Measurements from ENCODE around the gene CHP2. TPM values are rescaled to one million over a fixed set of nuclear protein-coding genes. Genes with fewer than 3 reads are reported as not detected.

The CHP2 gene
- total RNA-seq (2011; cell fraction: chromatin; rRNA removed; ENCODE audit: low replicate concordance): 0.39 and 0.46 TPM in 2 replicates
- 0.33 and 0.39 TPM in 2 replicates for total RNA-seq (2011; cell fraction: nucleolus; rRNA removed)
- total RNA-seq (2011; cell fraction: nucleoplasm; rRNA removed): 0.51 and 0.84 TPM in 2 replicates
- total RNA-seq (2014; rRNA removed) (0.50 and 1.1 TPM in 2 replicates), total RNA-seq (2014; rRNA removed; fragmentation: Illumina TruSeq; extraction: Trizol) (0.80 and 0.83 TPM in 2 replicates), total RNA-seq (2015; rRNA removed; fragmentation: Illumina TruSeq; extraction: Trizol) (0.76 and 0.87 TPM in 2 replicates), total RNA-seq (2021) (0.95 and 1.1 TPM in 2 replicates), polyA plus RNA-seq (2011; rRNA removed) (0.43 and 0.85 TPM in 2 replicates), polyA plus RNA-seq (2014; fragmentation: Illumina TruSeq; extraction: Trizol) (0.78 and 1.1 TPM in 2 replicates), polyA plus RNA-seq (2014; fragmentation: Nextera tagmentation; extraction: Ambion mirVana) (under 1 TPM; 0.23 to 0.45 TPM), polyA plus RNA-seq (2014; rRNA removed) (1.1 and 1.2 TPM in 2 replicates), polyA minus RNA-seq (2011; rRNA and poly(A)+ RNA removed) (0.21 and 0.67 TPM in 2 replicates), Bru-seq, nascent RNA (percentile 45 among the genes with signal in this experiment), BruChase-seq, experiment 1, labeled RNA remaining after a 2-hour chase (percentile 25 among the genes with signal in this experiment), BruChase-seq, experiment 2, labeled RNA remaining after a 6-hour chase (percentile 32 among the genes with signal in this experiment)
- 0.38 and 0.52 TPM in 2 replicates for polyA plus RNA-seq (2011; cell fraction: cytosol; rRNA removed)
- polyA plus RNA-seq (2011; cell fraction: nucleus; rRNA removed): 0.24 and 1.1 TPM in 2 replicates
- 1.2 and 1.9 TPM in 2 replicates for polyA plus RNA-seq (2012)
- polyA minus RNA-seq (2011; cell fraction: cytosol; rRNA and poly(A)+ RNA removed): 0.57 TPM in 1 of 2 replicates, not detected in the other
- 0.22 and 0.40 TPM in 2 replicates for polyA minus RNA-seq (2011; cell fraction: nucleus; rRNA and poly(A)+ RNA removed)
- long read RNA-seq, experiment 1, partial matches to known transcripts: 0 of 5 reads
- long read RNA-seq, experiment 1, other reads (novel, unspliced or antisense): 1 of 5 reads
- long read RNA-seq, experiment 2, partial matches to known transcripts: 1 of 1 reads
- long read RNA-seq, experiment 2, other reads (novel, unspliced or antisense): 0 of 1 reads
- long read RNA-seq, experiment 3, partial matches to known transcripts: 0 of 2 reads
- long read RNA-seq, experiment 3, other reads (novel, unspliced or antisense): 1 of 2 reads

GRCh38 chr16:23754594-23755483 lies at the start of gene CHP2:
CHP2 (plus strand) TSS chr16:23755026; CDS start chr16:23755050, 24 bp downstream.
- Histone ChIP-seq H3K9ac (ENCODE audit: insufficient read depth in 1 of 2, low read depth in 2 of 2, low read length in 2 of 2) (peak within 1 kb of the TSS; percentile 32 to 88; a peak in 3 of 4 replicates), H4K20me1 (replicated peaks; ENCODE audit: control insufficient read depth, insufficient read depth, low read length) (no peaks in the 10 kb centered on the region), H3K36me3 (ENCODE audit: control insufficient read depth, insufficient read depth, low read length) (no peaks in the 10 kb centered on the region), H3K4me1 (replicated peaks in 1 of 2; ENCODE audit: control insufficient read depth in 2 of 2, insufficient read depth in 2 of 2, low read length in 2 of 2) (peaks cover 3 to 15% of the 10 kb centered on the region in 2 experiments; a peak in 4 of 5 replicates), H3K4me3 (peak within 1 kb of the TSS; percentile 45), H3K9me3 (replicated peaks; ENCODE audit: control insufficient read depth, insufficient read depth, low read depth, low read length) (peaks cover 2% of the 10 kb centered on the region; the same call in 1 of the 2 replicates), H3K27ac (ENCODE audit: extremely low read depth, low read depth, low read length) (no peak within 1 kb of the TSS), H2AFZ (ENCODE audit: low read depth, low read length) (peak within 1 kb of the TSS; percentile 83), H3K9me1 (ENCODE audit: control insufficient read depth, insufficient read depth, low read length) (no peaks in the 10 kb centered on the region), H3K4me2 (ENCODE audit: insufficient read depth, low read length) (peak within 1 kb of the TSS; percentile 65), H3K79me2 (ENCODE audit: control insufficient read depth, insufficient read depth, low read length) (no peaks in the 10 kb centered on the region), H3K27me3 (ENCODE audit: control insufficient read depth in 2 of 2, insufficient read depth in 2 of 2, low read length in 2 of 2) (peaks cover 6 to 17% of the 10 kb centered on the region in 2 experiments; a peak in 4 of 5 replicates)
- POLR2A ChIA-PET: interaction anchor here (0.6 to 1.8 kb wide), 3 partner anchors 12 to 1192 kb away, joined by 3 to 8 read pairs (median 4); no protein-coding TSS in a partner anchor
- DNase-seq (ENCODE audit: extremely low read depth in 1 of 4, low spot score in 3 of 4): peak; percentile 80 to 93 (median 88)
- in situ Hi-C loops (cut with MboI): no loop called here
- BruUV-seq (replicated peaks): TSS peak; percentile 72
- CTCF ChIA-PET (ENCODE audit: low intra/inter-chr PET ratio): no interaction called here
- intact Hi-C loops (cut with micrococcal nuclease): no loop called here
- peak; percentile 35 for FAIRE-seq
- WGBS (ENCODE audit: insufficient coverage, low coverage, missing lambda C conversion rate): 6% methylated on average over 53 of the region's 80 CpGs
- peak; percentile 96 for ATAC-seq
- TF ChIP-seq MNT (conservative IDR thresholded peaks at IDR 0.05) (peak in 1 of 2 experiments; percentile 50; a peak in 1 of 4 replicates), NR2C2 (CRISPR knock-in tag; IDR thresholded peaks at IDR 0.05) (no peak), NR2C2 (tag; IDR thresholded peaks at IDR 0.05) (peak; percentile 30; the same call in 1 of the 2 replicates), ZBTB11 (CRISPR knock-in tag; IDR thresholded peaks at IDR 0.05) (peak in 1 of 3 experiments; percentile 27; a peak in 1 of 6 replicates), ZBTB34 (CRISPR knock-in tag; IDR thresholded peaks at IDR 0.05) (no peak)

Data from K562 (cell line).